ENCODE measurements around the gene IDH2. TPM values are rescaled to one million over a fixed set of nuclear protein-coding genes. Genes with fewer than 3 reads are reported as not detected.
"Not testable (repeated sequence)": the region's sequence is repeated elsewhere in the genome, so short reads cannot be mapped to it uniquely, and the experiment has no call there.

Gene IDH2
- total and polyA plus RNA-seq, 7 experiments from 2014 or later, result 32.4 to 230 (median 51.9) TPM

GRCh38 chr15:90070623-90071022 is 31.6 kb downstream of the IDH2 start:
- H3K9me3 ChIP-seq (ENCODE audit: control insufficient read depth in 2 of 3, low read length in 3 of 3); ATAC-seq; H3K4me3 Mint-ChIP-seq; H3K4me3 ChIP-seq (ENCODE audit: low read length); H3K9me3 Mint-ChIP-seq; H3K4me1 ChIP-seq (ENCODE audit: control insufficient read depth in 2 of 2, insufficient read depth in 2 of 2, low read length in 2 of 2); H3K36me3 Mint-ChIP-seq; H3K27me3 ChIP-seq (ENCODE audit: control insufficient read depth in 2 of 2, insufficient read depth in 2 of 2, low read length in 2 of 2); H3K27ac Mint-ChIP-seq; H3K27me3 Mint-ChIP-seq; H3K27ac ChIP-seq (ENCODE audit: low read depth, low read length); DNase-seq: not testable (repeated sequence)
- H3K36me3 ChIP-seq (ENCODE audit: control insufficient read depth in 2 of 3, insufficient read depth in 3 of 3, low read length in 3 of 3), result peaks cover 0 to 47% (median 3%) of the 10 kb centered on the region in 3 experiments
- peaks cover 0 to 10% (median 7%) of the 10 kb centered on the region in 7 donors for H3K4me1 Mint-ChIP-seq
- ChIA-PET CTCF (interaction anchor here (0.6 to 3.9 kb wide), 12 partner anchors 10 to 309 kb away, joined by 3 to 23 read pairs (median 6); partner anchors contain the start of gene AP3S2), POLR2A (interaction anchor here (0.6 to 1.2 kb wide), 4 partner anchors 32 to 99 kb away, joined by 3 to 6 read pairs (median 4); partner anchors contain the start of genes IDH2 and ZNF710)
- intact Hi-C loops (cut with micrococcal nuclease), result loop anchor here (1.0 to 5.0 kb wide), 11 partner anchors 38 to 330 kb away; partner anchors contain the start of gene ZNF710 (in 2 of the 2)

- Mint-ChIP-seq H3K4me3 (no peak overlapping the region), H3K27me3 (no peaks in the 10 kb centered on the region), H3K27ac (no peak overlapping the region), H3K4me1 (peaks cover 5 to 19% (median 12%) of the 10 kb centered on the region in 7 donors), H3K9me3 (no peaks in the 10 kb centered on the region), H3K36me3 (peaks cover 0 to 4% (median 0%) of the 10 kb centered on the region in 5 donors)
- H3K36me3 ChIP-seq (ENCODE audit: control insufficient read depth in 2 of 3, insufficient read depth in 3 of 3, low read length in 3 of 3), result peaks cover 0 to 25% (median 3%) of the 10 kb centered on the region in 3 experiments
- ChIA-PET CTCF (interaction anchor here (3.9 kb wide), 1 partner anchor 170 kb away, joined by 23 read pairs; no protein-coding TSS in a partner anchor), POLR2A (no interaction called here)
- no peak for ATAC-seq
- no peak overlapping the region for H3K4me3 ChIP-seq (ENCODE audit: low read length)
- no peaks in the 10 kb centered on the region for H3K27me3 ChIP-seq (ENCODE audit: control insufficient read depth in 2 of 2, insufficient read depth in 2 of 2, low read length in 2 of 2)
- intact Hi-C loops (cut with micrococcal nuclease), result no loop called here
- no peak for DNase-seq
- no peaks in the 10 kb centered on the region for H3K9me3 ChIP-seq (ENCODE audit: control insufficient read depth in 2 of 3, low read length in 3 of 3)
- H3K27ac ChIP-seq (ENCODE audit: low read depth, low read length), result no peak overlapping the region
- H3K4me1 ChIP-seq (ENCODE audit: control insufficient read depth in 2 of 2, insufficient read depth in 2 of 2, low read length in 2 of 2), result no peaks in the 10 kb centered on the region
Observed at GRCh38 chr15:90067953-90068606, 34.2 kb downstream of the IDH2 start.

- H3K36me3 ChIP-seq (ENCODE audit: control insufficient read depth in 2 of 3, insufficient read depth in 3 of 3, low read length in 3 of 3), result peaks cover 0 to 19% (median 3%) of the 10 kb centered on the region in 3 experiments
- peaks cover 10 to 26% (median 18%) of the 10 kb centered on the region in 7 donors for H3K4me1 Mint-ChIP-seq
- H3K27me3 ChIP-seq (ENCODE audit: control insufficient read depth in 2 of 2, insufficient read depth in 2 of 2, low read length in 2 of 2), result no peaks in the 10 kb centered on the region
- intact Hi-C loops (cut with micrococcal nuclease), result no loop called here
- H3K36me3 Mint-ChIP-seq, result peaks cover 0 to 4% (median 0%) of the 10 kb centered on the region in 5 donors
- ATAC-seq, result no peak
- no peak overlapping the region for H3K4me3 ChIP-seq (ENCODE audit: low read length)
- CTCF ChIA-PET, result interaction anchor here (1.1 kb wide), 1 partner anchor 169 kb away, joined by 5 read pairs; no protein-coding TSS in a partner anchor
- H3K27me3 Mint-ChIP-seq, result no peaks in the 10 kb centered on the region
- no peak overlapping the region for H3K27ac ChIP-seq (ENCODE audit: low read depth, low read length)
- no peak overlapping the region for H3K4me3 Mint-ChIP-seq
- H3K4me1 ChIP-seq (ENCODE audit: control insufficient read depth in 2 of 2, insufficient read depth in 2 of 2, low read length in 2 of 2), result peaks cover 0 to 6% of the 10 kb centered on the region in 2 donors
- H3K9me3 Mint-ChIP-seq, result no peaks in the 10 kb centered on the region
- DNase-seq, result no peak
- H3K9me3 ChIP-seq (ENCODE audit: control insufficient read depth in 2 of 3, low read length in 3 of 3), result no peaks in the 10 kb centered on the region
- POLR2A ChIA-PET, result no interaction called here
- H3K27ac Mint-ChIP-seq, result no peak overlapping the region
Observed at GRCh38 chr15:90067181-90067952, 34.9 kb downstream of the IDH2 start.

GRCh38 chr15:90065682-90066049 is 36.6 kb downstream of the IDH2 start:
- intact Hi-C loops (cut with micrococcal nuclease), result no loop called here
- H3K4me3 Mint-ChIP-seq, result no peak overlapping the region
- Histone ChIP-seq H3K27me3 (ENCODE audit: control insufficient read depth in 2 of 2, insufficient read depth in 2 of 2, low read length in 2 of 2) (no peaks in the 10 kb centered on the region), H3K4me1 (ENCODE audit: control insufficient read depth in 2 of 2, insufficient read depth in 2 of 2, low read length in 2 of 2) (peaks cover 5 to 22% of the 10 kb centered on the region in 2 donors), H3K4me3 (ENCODE audit: low read length) (no peak overlapping the region), H3K27ac (ENCODE audit: low read depth, low read length) (no peak overlapping the region), H3K9me3 (ENCODE audit: control insufficient read depth in 2 of 3, low read length in 3 of 3) (no peaks in the 10 kb centered on the region), H3K36me3 (ENCODE audit: control insufficient read depth in 2 of 3, insufficient read depth in 3 of 3, low read length in 3 of 3) (peaks cover 0 to 19% (median 3%) of the 10 kb centered on the region in 3 experiments)
- ChIA-PET POLR2A (no interaction called here), CTCF (no interaction called here)
- DNase-seq (no peak), ATAC-seq (no peak)
- H3K4me1 Mint-ChIP-seq, result peaks cover 12 to 34% (median 25%) of the 10 kb centered on the region in 7 donors
- H3K36me3 Mint-ChIP-seq, result peaks cover 0 to 5% (median 0%) of the 10 kb centered on the region in 5 donors
- no peaks in the 10 kb centered on the region for H3K27me3 Mint-ChIP-seq
- H3K9me3 Mint-ChIP-seq, result no peaks in the 10 kb centered on the region
- peak overlapping the region in 3 of 9 donors; percentile 6 to 56 (median 14) for H3K27ac Mint-ChIP-seq

- Mint-ChIP-seq H3K9me3 (no peaks in the 10 kb centered on the region), H3K36me3 (peaks cover 0 to 5% (median 0%) of the 10 kb centered on the region in 5 donors), H3K4me3 (no peak overlapping the region), H3K27ac (peak overlapping the region in 1 of 9 donors; percentile 14), H3K27me3 (no peaks in the 10 kb centered on the region), H3K4me1 (peaks cover 14 to 37% (median 27%) of the 10 kb centered on the region in 7 donors)
- POLR2A ChIA-PET, result no interaction called here
- Histone ChIP-seq H3K27me3 (ENCODE audit: control insufficient read depth in 2 of 2, insufficient read depth in 2 of 2, low read length in 2 of 2) (no peaks in the 10 kb centered on the region), H3K9me3 (ENCODE audit: control insufficient read depth in 2 of 3, low read length in 3 of 3) (no peaks in the 10 kb centered on the region), H3K36me3 (ENCODE audit: control insufficient read depth in 2 of 3, insufficient read depth in 3 of 3, low read length in 3 of 3) (peaks cover 0 to 19% (median 3%) of the 10 kb centered on the region in 3 experiments), H3K4me3 (ENCODE audit: low read length) (no peak overlapping the region), H3K4me1 (ENCODE audit: control insufficient read depth in 2 of 2, insufficient read depth in 2 of 2, low read length in 2 of 2) (peaks cover 5 to 22% of the 10 kb centered on the region in 2 donors), H3K27ac (ENCODE audit: low read depth, low read length) (no peak overlapping the region)
- ATAC-seq (no peak), DNase-seq (no peak)
- intact Hi-C loops (cut with micrococcal nuclease), result no loop called here
- CTCF ChIA-PET, result no interaction called here
Observed at GRCh38 chr15:90064911-90065681, 37.2 kb downstream of the IDH2 start.

- H3K4me1 ChIP-seq (ENCODE audit: control insufficient read depth in 2 of 2, insufficient read depth in 2 of 2, low read length in 2 of 2), result peaks cover 15 to 32% of the 10 kb centered on the region in 2 donors
- ChIA-PET CTCF (interaction anchor here (1.0 kb wide), 1 partner anchor 29 kb away, joined by 8 read pairs; no protein-coding TSS in a partner anchor), POLR2A (no interaction called here)
- H3K36me3 Mint-ChIP-seq, result peaks cover 0 to 5% (median 0%) of the 10 kb centered on the region in 5 donors
- H3K9me3 ChIP-seq (ENCODE audit: control insufficient read depth in 2 of 3, low read length in 3 of 3), result no peaks in the 10 kb centered on the region
- H3K4me3 ChIP-seq (ENCODE audit: low read length), result no peak overlapping the region
- no peak overlapping the region for H3K4me3 Mint-ChIP-seq
- ATAC-seq (peak; percentile 54), DNase-seq (no peak)
- no peak overlapping the region for H3K27ac ChIP-seq (ENCODE audit: low read depth, low read length)
- intact Hi-C loops (cut with micrococcal nuclease), result no loop called here
- H3K4me1 Mint-ChIP-seq, result peaks cover 27 to 45% (median 40%) of the 10 kb centered on the region in 7 donors
- H3K36me3 ChIP-seq (ENCODE audit: control insufficient read depth in 2 of 3, insufficient read depth in 3 of 3, low read length in 3 of 3), result peaks cover 0 to 19% (median 0%) of the 10 kb centered on the region in 3 experiments
- H3K27me3 ChIP-seq (ENCODE audit: control insufficient read depth in 2 of 2, insufficient read depth in 2 of 2, low read length in 2 of 2), result no peaks in the 10 kb centered on the region
- H3K27ac Mint-ChIP-seq, result peak overlapping the region in 8 of 9 donors; percentile 21 to 83 (median 60)
- no peaks in the 10 kb centered on the region for H3K9me3 Mint-ChIP-seq
- no peaks in the 10 kb centered on the region for H3K27me3 Mint-ChIP-seq
Observed at GRCh38 chr15:90063770-90064247, 38.5 kb downstream of the IDH2 start.
